HAP-1 (cell line): ENCODE measurements around the gene AFP.
A peak's percentile ranks its signal among the peaks of the same experiment; 100 is the strongest.

Source experiments
- DNase-seq, 2 experiments: peaks; one replicate each; pipeline ENCODE4 v3.0.0-alpha.2; 2016 to 2020; ENCODE audit warnings: low spot score in 2 of 2
- H3K27me3 ChIP-seq: fragments of 250-450 bp; sonication (Bioruptor Pico); 2 replicates; pipeline ENCODE4 v1.5.1; 2020; ENCODE audit warnings: low read depth, mild to moderate bottlenecking, moderate library complexity
- H3K36me3 ChIP-seq: fragments of 250-450 bp; sonication (Bioruptor Pico); replicated peaks from 2 replicates; pipeline ENCODE4 v1.5.1; 2020; ENCODE audit warnings: mild to moderate bottlenecking
- H3K4me1 ChIP-seq: fragments of 250-450 bp; sonication (Bioruptor Pico); 2 replicates; pipeline ENCODE4 v1.5.1; 2020; ENCODE audit warnings: mild to moderate bottlenecking
- H3K4me3 ChIP-seq: fragments of 250-450 bp; sonication (Bioruptor Pico); 2 replicates; pipeline ENCODE4 v1.5.1; 2020; ENCODE audit warnings: mild to moderate bottlenecking, moderate library complexity
- H3K9me3 ChIP-seq: fragments of 250-450 bp; sonication (Bioruptor Pico); 2 replicates; pipeline ENCODE4 v1.5.1; 2020; ENCODE audit warnings: mild to moderate bottlenecking, moderate library complexity
- in situ Hi-C: fragments of 300-500 bp; cut with MboI; formaldehyde crosslinking; loops from 3 replicates; pipeline ENCODE4 v1.14.3; 2020; ENCODE audit warnings: low sequenced_read_pairs, inconsistent platforms, mixed read lengths

AFP gene

DNA sequence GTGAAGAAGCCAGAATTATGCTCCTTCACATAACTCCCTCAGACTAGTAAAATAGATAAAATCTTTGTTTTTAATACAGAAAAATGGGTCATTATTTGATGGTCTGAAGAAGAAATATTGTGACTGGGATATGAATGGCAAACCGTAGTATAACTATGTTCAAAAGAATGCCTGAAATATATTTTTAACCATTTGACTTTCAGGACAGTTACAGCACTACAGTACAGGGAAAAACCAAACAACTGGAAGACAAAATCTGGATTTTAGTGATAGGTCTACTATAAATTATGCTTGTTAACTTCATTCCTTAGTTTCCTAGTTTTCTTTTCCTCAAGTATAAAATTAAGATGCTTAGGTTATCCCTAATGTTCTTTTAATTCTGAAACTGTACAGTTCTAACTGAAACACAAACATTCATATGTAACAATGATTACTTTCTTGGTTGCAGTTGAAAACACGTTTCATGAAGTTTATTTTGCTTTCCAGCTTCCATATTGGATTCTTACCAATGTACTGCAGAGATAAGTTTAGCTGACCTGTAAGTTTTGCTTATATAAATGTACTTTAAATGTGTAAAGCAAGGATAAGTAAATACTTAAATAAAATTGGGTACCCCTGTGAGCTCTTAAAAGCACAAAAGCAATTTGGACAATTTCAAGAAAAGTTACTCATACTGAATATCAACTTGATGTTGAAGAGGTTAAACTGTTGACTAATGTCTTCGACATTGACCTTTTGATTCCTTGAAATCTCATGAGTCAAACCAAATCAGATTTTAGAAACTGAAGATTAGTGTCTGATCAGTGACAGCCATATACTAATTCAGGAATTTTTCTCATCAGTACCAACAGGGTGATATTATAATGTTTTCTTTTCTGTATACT, 895 bp downstream of the AFP start:
- peaks cover 6% of the 10 kb centered on the region for H3K4me1 ChIP-seq
- DNase-seq: no peak
- no peaks in the 10 kb centered on the region for H3K36me3 ChIP-seq
- H3K27me3 ChIP-seq: no peaks in the 10 kb centered on the region
- in situ Hi-C loops: loop anchor here (25.0 kb wide), 1 partner anchor 225 kb away; no protein-coding TSS in a partner anchor
- no peaks in the 10 kb centered on the region for H3K9me3 ChIP-seq
- no peak overlapping the region for H3K4me3 ChIP-seq

DNA sequence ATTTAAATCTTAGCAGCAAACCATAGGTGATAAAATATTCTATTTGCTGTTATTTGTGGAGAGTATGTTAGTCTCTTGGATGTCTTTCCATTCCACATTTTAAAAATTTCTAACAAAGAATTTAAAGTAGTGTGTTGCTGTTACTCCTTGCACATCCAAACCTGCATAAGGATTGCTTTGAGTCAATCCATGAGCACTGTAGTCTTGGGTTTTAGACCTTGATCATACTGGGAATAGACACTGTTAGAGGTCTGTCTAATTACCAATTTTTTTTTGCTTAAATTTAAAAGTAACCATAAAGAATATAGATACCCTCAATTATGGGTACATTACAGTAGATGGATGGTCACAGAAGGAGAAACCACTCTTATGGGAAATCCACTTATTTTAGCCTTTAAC, 1.5 kb downstream of the AFP start:
- H3K9me3 ChIP-seq: no peaks in the 10 kb centered on the region
- H3K27me3 ChIP-seq: no peaks in the 10 kb centered on the region
- in situ Hi-C loops: loop anchor here (25.0 kb wide), 1 partner anchor 225 kb away; no protein-coding TSS in a partner anchor
- no peak overlapping the region for H3K4me3 ChIP-seq
- DNase-seq: no peak
- no peaks in the 10 kb centered on the region for H3K36me3 ChIP-seq
- H3K4me1 ChIP-seq: peaks cover 6% of the 10 kb centered on the region

DNA sequence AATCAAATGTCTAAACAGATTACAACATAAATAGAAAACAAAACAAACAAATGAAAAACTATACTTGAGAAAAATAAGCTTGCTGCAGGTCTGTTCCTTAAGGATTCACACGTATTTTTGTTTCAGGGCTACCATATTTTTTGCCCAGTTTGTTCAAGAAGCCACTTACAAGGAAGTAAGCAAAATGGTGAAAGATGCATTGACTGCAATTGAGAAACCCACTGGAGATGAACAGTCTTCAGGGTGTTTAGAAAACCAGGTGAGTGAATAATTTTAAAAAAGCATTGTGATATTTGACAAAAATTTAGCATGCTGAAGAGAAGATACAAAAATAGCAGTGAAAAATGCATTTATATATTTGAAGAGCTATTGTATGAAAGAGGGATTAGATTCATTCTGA, 2.0 kb downstream of the AFP start:
- H3K4me3 ChIP-seq: no peak overlapping the region
- no peaks in the 10 kb centered on the region for H3K36me3 ChIP-seq
- H3K4me1 ChIP-seq: peaks cover 6% of the 10 kb centered on the region
- H3K9me3 ChIP-seq: no peaks in the 10 kb centered on the region
- H3K27me3 ChIP-seq: no peaks in the 10 kb centered on the region
- no peak for DNase-seq
- in situ Hi-C loops: loop anchor here (25.0 kb wide), 1 partner anchor 224 kb away; no protein-coding TSS in a partner anchor

DNA sequence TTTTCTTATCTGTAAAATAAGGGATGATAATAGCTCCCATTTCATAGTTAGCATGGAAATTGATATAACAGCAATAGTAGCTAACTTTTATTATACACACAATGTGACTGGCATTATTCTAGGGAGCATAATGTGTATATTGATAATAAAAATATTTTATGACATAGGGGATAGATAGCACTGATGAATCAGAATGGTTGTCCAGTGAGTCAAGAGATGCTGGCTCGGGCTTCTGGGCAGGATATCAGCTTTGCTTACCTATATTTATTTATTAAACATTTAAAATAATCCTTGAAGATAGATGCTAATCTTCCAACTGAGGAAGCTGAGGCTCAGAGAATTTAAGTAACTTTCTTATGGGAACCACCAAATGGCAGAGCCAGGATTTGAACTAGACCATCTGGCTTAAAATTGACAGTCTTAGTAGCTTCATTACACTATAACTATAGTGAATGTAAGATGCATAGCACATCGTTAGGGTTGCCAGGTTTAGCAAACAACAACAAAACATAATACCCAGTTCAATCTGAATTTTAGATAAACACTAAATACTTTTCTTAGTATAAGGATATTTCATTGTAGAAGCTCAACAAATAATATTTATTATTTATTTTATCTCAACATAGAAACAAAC, 2.7 kb downstream of the AFP start:
- in situ Hi-C loops: loop anchor here (25.0 kb wide), 1 partner anchor 224 kb away; no protein-coding TSS in a partner anchor
- Histone ChIP-seq H3K27me3 (no peaks in the 10 kb centered on the region), H3K9me3 (no peaks in the 10 kb centered on the region), H3K36me3 (no peaks in the 10 kb centered on the region), H3K4me3 (no peak overlapping the region), H3K4me1 (peaks cover 6% of the 10 kb centered on the region)
- no peak for DNase-seq

DNA sequence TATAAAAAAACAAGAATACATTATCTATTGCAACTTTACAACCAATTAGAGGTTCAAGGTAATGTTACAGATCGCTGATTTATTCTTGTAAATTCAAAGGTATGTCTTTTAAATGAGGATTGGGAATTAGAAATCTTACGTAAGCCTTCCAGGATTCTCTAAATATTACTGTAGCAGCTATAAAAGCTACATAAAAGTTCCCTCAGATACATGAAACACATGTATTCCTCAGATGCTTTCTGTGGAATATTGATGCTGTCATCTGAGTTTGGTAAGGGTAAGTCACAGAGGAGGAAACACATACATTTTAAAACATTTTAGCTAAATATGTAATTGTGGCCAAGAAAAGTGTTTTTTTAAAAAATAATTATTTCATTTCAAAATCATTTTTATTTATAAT, 3.4 kb downstream of the AFP start:
- H3K27me3 ChIP-seq: no peaks in the 10 kb centered on the region
- in situ Hi-C loops: loop anchor here (25.0 kb wide), 1 partner anchor 223 kb away; no protein-coding TSS in a partner anchor
- no peak overlapping the region for H3K4me3 ChIP-seq
- H3K36me3 ChIP-seq: no peaks in the 10 kb centered on the region
- peaks cover 6% of the 10 kb centered on the region for H3K4me1 ChIP-seq
- DNase-seq: no peak
- no peaks in the 10 kb centered on the region for H3K9me3 ChIP-seq

DNA sequence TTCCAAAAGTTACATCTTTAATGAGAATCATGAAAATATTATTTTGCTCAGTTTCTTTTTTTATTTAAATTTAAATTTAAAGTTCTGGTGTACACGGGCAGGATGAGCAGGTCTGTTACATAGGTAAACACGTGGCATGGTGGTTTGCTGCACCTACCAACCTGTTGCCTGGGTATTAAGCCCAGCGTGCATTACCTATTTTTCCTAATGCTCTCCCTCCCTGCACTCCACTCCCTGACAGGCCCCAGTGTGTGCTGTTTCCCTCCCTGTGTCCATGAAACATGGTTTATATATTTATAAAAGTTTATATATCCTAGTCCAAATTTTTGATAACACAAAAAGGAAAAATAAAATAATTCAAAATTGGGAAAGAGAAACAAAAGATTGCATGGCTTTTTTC, 4.0 kb downstream of the AFP start:
- in situ Hi-C loops: loop anchor here (10.0 to 25.0 kb wide), 2 partner anchors 95 to 222 kb away; no protein-coding TSS in a partner anchor
- Histone ChIP-seq H3K27me3 (no peaks in the 10 kb centered on the region), H3K4me1 (peaks cover 6% of the 10 kb centered on the region), H3K9me3 (no peaks in the 10 kb centered on the region), H3K4me3 (no peak overlapping the region), H3K36me3 (no peaks in the 10 kb centered on the region)
- no peak for DNase-seq

DNA sequence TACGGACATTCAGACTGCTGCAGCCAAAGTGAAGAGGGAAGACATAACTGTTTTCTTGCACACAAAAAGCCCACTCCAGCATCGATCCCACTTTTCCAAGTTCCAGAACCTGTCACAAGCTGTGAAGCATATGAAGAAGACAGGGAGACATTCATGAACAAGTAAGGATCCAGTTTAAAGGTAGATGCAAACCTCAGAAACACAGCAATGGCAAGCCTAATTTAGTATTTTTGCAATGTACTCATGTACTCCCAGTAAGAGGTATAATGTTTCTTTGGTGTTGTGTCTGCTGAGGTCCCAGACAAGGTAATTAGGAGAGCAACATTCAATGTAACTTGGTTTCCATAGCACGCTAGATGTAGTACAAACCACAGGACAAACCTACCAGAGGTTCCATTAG, 4.6 kb downstream of the AFP start:
- peaks cover 6% of the 10 kb centered on the region for H3K4me1 ChIP-seq
- in situ Hi-C loops: loop anchor here (10.0 to 25.0 kb wide), 2 partner anchors 96 to 222 kb away; no protein-coding TSS in a partner anchor
- no peak overlapping the region for H3K4me3 ChIP-seq

DNA sequence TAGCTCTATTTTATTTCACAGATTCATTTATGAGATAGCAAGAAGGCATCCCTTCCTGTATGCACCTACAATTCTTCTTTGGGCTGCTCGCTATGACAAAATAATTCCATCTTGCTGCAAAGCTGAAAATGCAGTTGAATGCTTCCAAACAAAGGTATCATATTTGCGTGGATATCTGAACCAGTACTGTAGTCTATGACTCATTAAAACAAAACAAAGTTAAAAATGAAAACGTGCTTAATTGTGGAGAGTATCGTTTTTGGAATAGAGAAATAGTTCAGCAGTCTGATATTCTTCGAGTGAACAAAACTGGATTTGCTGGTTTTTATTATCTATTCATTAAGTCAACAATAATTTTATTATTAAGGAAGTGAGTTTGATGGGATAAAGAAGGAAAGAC, 6.3 kb downstream of the AFP start:
- Histone ChIP-seq H3K4me1 (peaks cover 6% of the 10 kb centered on the region), H3K4me3 (no peak overlapping the region), H3K27me3 (no peaks in the 10 kb centered on the region), H3K9me3 (no peaks in the 10 kb centered on the region), H3K36me3 (no peaks in the 10 kb centered on the region)
- no peak for DNase-seq
- in situ Hi-C loops: loop anchor here (10.0 to 25.0 kb wide), 2 partner anchors 97 to 220 kb away; no protein-coding TSS in a partner anchor

More for the DNA sequence above, 4.6 kb downstream of the AFP start:
- Histone ChIP-seq H3K27me3 (no peaks in the 10 kb centered on the region), H3K9me3 (no peaks in the 10 kb centered on the region), H3K36me3 (no peaks in the 10 kb centered on the region)
- no peak for DNase-seq

DNA sequence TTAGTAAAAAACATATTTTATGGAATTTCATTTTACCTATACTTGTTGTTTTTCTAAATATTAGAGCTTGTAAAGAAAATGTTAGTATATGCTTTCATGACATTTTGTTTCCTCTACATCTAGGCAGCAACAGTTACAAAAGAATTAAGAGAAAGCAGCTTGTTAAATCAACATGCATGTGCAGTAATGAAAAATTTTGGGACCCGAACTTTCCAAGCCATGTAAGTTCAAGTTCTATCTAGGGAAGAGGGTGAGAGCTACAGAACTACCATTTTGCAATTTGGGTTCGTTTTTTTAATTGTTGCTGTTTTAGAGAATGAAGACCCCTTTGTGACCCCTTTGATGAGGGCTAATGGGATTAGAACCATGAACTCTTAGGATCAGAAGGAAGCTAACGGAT, 7.2 kb downstream of the AFP start:
- Histone ChIP-seq H3K4me1 (peaks cover 2% of the 10 kb centered on the region), H3K36me3 (no peaks in the 10 kb centered on the region), H3K4me3 (no peak overlapping the region), H3K9me3 (no peaks in the 10 kb centered on the region), H3K27me3 (no peaks in the 10 kb centered on the region)
- DNase-seq: no peak
- in situ Hi-C loops: loop anchor here (10.0 to 25.0 kb wide), 2 partner anchors 98 to 219 kb away; no protein-coding TSS in a partner anchor

DNA sequence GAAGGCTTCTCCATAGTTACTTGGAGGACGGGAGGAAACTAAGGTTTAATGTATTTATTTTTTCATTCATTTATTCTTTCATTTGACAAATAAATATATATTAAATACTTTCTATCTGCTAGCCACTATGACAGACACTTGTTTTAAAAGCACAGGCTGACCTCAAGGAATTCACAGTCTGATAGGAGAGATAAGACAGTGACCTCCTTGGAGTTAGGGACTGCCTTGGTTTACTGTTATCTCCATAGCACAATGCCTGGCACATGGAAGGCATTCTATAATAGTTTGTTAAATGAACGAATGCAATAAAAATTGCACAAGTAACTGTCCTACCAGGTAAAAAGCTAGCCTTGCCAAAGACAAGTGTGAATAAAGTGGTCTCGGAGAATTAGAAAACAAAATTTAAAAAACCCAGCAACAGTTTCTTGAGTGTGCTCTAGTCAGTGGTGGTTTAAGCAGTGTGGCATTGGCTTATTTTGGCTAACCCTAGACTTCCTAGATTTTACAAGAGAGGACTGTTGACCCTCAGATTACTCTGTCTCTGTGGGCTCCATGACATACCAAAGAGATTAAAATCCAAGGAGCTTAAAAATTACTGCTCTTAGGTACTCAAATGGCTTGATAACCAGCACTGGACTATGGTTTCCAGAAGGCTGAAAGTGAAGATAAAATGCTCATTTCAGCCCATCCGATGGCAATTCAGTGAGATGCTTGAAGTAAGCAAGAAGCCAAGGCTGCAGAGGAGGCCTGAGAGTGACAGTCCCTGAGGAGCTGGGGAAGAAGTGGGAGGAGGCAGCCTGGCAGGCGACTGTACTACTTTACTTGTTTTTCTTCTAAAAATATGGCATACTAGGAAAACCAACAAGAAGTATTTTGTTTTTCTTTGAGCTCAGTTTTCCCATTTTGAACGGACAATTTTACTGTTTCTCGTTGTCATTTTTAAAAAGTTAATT, 9.6 kb downstream of the AFP start:
- no peaks in the 10 kb centered on the region for H3K4me1 ChIP-seq
- no peak for DNase-seq
- H3K4me3 ChIP-seq: no peak overlapping the region
- H3K36me3 ChIP-seq: no peaks in the 10 kb centered on the region
- no peaks in the 10 kb centered on the region for H3K9me3 ChIP-seq
- in situ Hi-C loops: loop anchor here (10.0 to 25.0 kb wide), 2 partner anchors 101 to 217 kb away; no protein-coding TSS in a partner anchor
- no peaks in the 10 kb centered on the region for H3K27me3 ChIP-seq

DNA sequence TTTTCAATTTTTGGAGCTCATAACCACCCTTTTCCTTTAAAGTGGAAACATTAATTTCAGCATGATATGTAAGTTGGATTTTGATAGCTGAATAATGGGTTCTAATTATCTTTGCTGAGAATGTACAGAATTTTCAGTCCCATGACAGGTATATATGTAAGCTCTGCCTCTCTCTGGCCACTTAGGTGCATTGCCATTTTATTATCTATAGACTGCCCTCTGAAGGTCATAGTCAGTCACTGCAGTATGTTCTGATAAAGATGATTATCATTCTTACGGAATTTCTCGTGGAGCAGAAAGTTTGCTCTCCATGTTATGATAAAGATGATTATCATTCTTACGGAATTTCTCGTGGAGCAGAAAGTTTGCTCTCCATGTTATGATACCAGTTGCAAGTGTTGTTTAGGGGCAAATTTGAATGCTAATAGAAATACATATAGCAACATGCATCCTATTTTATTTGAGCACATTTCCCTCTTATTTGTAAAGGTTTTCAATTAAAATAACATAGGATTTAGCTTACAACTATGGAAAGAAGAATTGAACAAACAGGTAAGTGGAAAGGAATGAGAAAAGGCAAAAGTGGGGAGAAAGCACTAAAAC, 10.4 kb downstream of the AFP start:
- Histone ChIP-seq H3K27me3 (no peaks in the 10 kb centered on the region), H3K9me3 (no peaks in the 10 kb centered on the region), H3K4me3 (no peak overlapping the region), H3K4me1 (no peaks in the 10 kb centered on the region), H3K36me3 (no peaks in the 10 kb centered on the region)
- DNase-seq: peak; percentile 40 to 82
- in situ Hi-C loops: loop anchor here (10.0 to 25.0 kb wide), 2 partner anchors 102 to 216 kb away; no protein-coding TSS in a partner anchor

DNA sequence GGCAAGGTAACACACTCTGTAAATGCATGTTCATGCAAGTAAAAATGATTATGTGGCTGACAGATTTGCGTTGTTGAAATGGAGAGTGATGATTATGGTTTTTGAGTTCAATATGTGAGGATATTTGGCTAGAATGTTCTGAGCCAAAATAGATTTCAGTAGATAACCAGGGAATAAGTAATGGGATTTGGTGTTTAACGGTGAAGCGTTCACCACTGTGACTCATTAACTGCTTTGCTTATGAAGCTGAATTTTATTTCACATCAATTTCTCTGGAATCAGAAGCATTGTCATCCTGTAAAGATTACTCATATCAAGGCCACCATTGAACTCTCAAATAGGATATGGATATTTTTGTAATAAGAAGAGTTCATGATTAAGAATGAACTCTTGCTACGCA, 11.7 kb downstream of the AFP start:
- Histone ChIP-seq H3K4me1 (peaks cover 4% of the 10 kb centered on the region), H3K36me3 (no peaks in the 10 kb centered on the region), H3K4me3 (no peak overlapping the region), H3K27me3 (no peaks in the 10 kb centered on the region), H3K9me3 (no peaks in the 10 kb centered on the region)
- in situ Hi-C loops: loop anchor here (10.0 to 25.0 kb wide), 2 partner anchors 103 to 215 kb away; no protein-coding TSS in a partner anchor
- no peak for DNase-seq
